ENCODE data around the gene AHNAK.

The AHNAK gene

GRCh38 chr11:62516736-62517371, 29.8 kb downstream of the AHNAK start:
- DNase-seq: no peak

GRCh38 chr11:62514151-62514550, 32.5 kb downstream of the AHNAK start:
- no peak for DNase-seq

GRCh38 chr11:62513626-62514025, 33.0 kb downstream of the AHNAK start:
- DNase-seq: no peak

- no peak for DNase-seq
These were observed 33.6 kb downstream of the AHNAK start for GRCh38 chr11:62512961-62513360.

- peak; percentile 81 to 85 for DNase-seq
These were observed 38.1 kb downstream of the AHNAK start for GRCh38 chr11:62508336-62509058.

GRCh38 chr11:62507125-62507422, 39.5 kb downstream of the AHNAK start:
- DNase-seq: no peak

- DNase-seq: no peak
These were observed 40.0 kb downstream of the AHNAK start for GRCh38 chr11:62506413-62507124.

- DNase-seq: no peak
These were observed 41.0 kb downstream of the AHNAK start for GRCh38 chr11:62505440-62506091.

- no peak for DNase-seq
These were observed 41.6 kb downstream of the AHNAK start for GRCh38 chr11:62505059-62505439.

GRCh38 chr11:62504158-62504973, 42.2 kb downstream of the AHNAK start:
- DNase-seq: no peak

- no peak for DNase-seq
These were observed 44.4 kb downstream of the AHNAK start for GRCh38 chr11:62502030-62502730.

GRCh38 chr11:62501432-62501891, 45.1 kb downstream of the AHNAK start:
- no peak for DNase-seq

- DNase-seq: no peak
These were observed 46.0 kb downstream of the AHNAK start for GRCh38 chr11:62500650-62501030.

- DNase-seq: no peak
These were observed 46.5 kb downstream of the AHNAK start for GRCh38 chr11:62499944-62500649.

GRCh38 chr11:62499311-62499943, 47.2 kb downstream of the AHNAK start:
- peak; percentile 23 to 48 for DNase-seq

- no peak for DNase-seq
These were observed 47.9 kb downstream of the AHNAK start for GRCh38 chr11:62498492-62499286.

- no peak for DNase-seq
These were observed 48.6 kb downstream of the AHNAK start for GRCh38 chr11:62498031-62498430.

GRCh38 chr11:62497132-62497801, 49.3 kb downstream of the AHNAK start:
- DNase-seq: peak; percentile 62 to 72

GRCh38 chr11:62496676-62497075, 49.9 kb downstream of the AHNAK start:
- no peak for DNase-seq

Data from inflammatory macrophage (primary cell).